ENCODE measurements around the gene SPATA20.

The SPATA20 gene

GRCh38 chr17:50546701-50547034, 306 bp upstream of the SPATA20 start:
- DNase-seq (ENCODE audit: low read depth), result no peak
- no peak overlapping the region for H3K4me3 ChIP-seq (ENCODE audit: low read length)
- no peak for TF ChIP-seq CTCF (conservative IDR thresholded peaks at IDR 0.05; ENCODE audit: low read depth, low read length)

- H3K4me3 ChIP-seq (ENCODE audit: low read length), result peak overlapping the region; percentile 53
- TF ChIP-seq CTCF (conservative IDR thresholded peaks at IDR 0.05; ENCODE audit: low read depth, low read length), result no peak
- DNase-seq (ENCODE audit: low read depth), result no peak
Observed at GRCh38 chr17:50547736-50548083, 736 bp downstream of the SPATA20 start.

GRCh38 chr17:50548831-50549230, 1.9 kb downstream of the SPATA20 start:
- no peak for TF ChIP-seq CTCF (conservative IDR thresholded peaks at IDR 0.05; ENCODE audit: low read depth, low read length)
- DNase-seq (ENCODE audit: low read depth), result no peak
- H3K4me3 ChIP-seq (ENCODE audit: low read length), result no peak overlapping the region

GRCh38 chr17:50549256-50549941, 2.4 kb downstream of the SPATA20 start:
- DNase-seq (ENCODE audit: low read depth), result no peak
- no peak overlapping the region for H3K4me3 ChIP-seq (ENCODE audit: low read length)
- no peak for TF ChIP-seq CTCF (conservative IDR thresholded peaks at IDR 0.05; ENCODE audit: low read depth, low read length)

- no peak overlapping the region for H3K4me3 ChIP-seq (ENCODE audit: low read length)
- TF ChIP-seq CTCF (conservative IDR thresholded peaks at IDR 0.05; ENCODE audit: low read depth, low read length), result no peak
- DNase-seq (ENCODE audit: low read depth), result no peak
Observed at GRCh38 chr17:50549969-50550368, 3.0 kb downstream of the SPATA20 start.

GRCh38 chr17:50550661-50551432, 3.9 kb downstream of the SPATA20 start:
- TF ChIP-seq CTCF (conservative IDR thresholded peaks at IDR 0.05; ENCODE audit: low read depth, low read length), result peak; percentile 93
- DNase-seq (ENCODE audit: low read depth), result peak; percentile 81
- no peak overlapping the region for H3K4me3 ChIP-seq (ENCODE audit: low read length)

GRCh38 chr17:50551433-50551815, 4.5 kb downstream of the SPATA20 start:
- no peak for DNase-seq (ENCODE audit: low read depth)
- no peak overlapping the region for H3K4me3 ChIP-seq (ENCODE audit: low read length)
- TF ChIP-seq CTCF (conservative IDR thresholded peaks at IDR 0.05; ENCODE audit: low read depth, low read length), result no peak

Data from retinal pigment epithelial cell (primary cell).